Subcutaneous adipose tissue (tissue), 4 donors: ENCODE measurements around the gene TTC31. TPM values are rescaled to one million over a fixed set of nuclear protein-coding genes. Genes with fewer than 3 reads are reported as not detected.

Experiments used
- total RNA-seq, 4 donors: library from RNA; depleted of rRNA; stranded (reverse); fragments of >200 nt; gene quantifications; one replicate each; pipeline ENCODE4 v1.1.0, GENCODE V29; 2016
- TF ChIP-seq, protein P1 (sequence below): fragments of 450-650 bp; IDR thresholded peaks from one replicate; pipeline ENCODE4 v1.5.1; 2016; ENCODE audit warnings: low read depth, mild to moderate bottlenecking, control low read depth, antibody characterized with exemption, moderate library complexity

TTC31 gene
- total RNA-seq, 4 donors from 2014 or later, result 13.0 to 34.9 (median 25.5) TPM

DNA sequence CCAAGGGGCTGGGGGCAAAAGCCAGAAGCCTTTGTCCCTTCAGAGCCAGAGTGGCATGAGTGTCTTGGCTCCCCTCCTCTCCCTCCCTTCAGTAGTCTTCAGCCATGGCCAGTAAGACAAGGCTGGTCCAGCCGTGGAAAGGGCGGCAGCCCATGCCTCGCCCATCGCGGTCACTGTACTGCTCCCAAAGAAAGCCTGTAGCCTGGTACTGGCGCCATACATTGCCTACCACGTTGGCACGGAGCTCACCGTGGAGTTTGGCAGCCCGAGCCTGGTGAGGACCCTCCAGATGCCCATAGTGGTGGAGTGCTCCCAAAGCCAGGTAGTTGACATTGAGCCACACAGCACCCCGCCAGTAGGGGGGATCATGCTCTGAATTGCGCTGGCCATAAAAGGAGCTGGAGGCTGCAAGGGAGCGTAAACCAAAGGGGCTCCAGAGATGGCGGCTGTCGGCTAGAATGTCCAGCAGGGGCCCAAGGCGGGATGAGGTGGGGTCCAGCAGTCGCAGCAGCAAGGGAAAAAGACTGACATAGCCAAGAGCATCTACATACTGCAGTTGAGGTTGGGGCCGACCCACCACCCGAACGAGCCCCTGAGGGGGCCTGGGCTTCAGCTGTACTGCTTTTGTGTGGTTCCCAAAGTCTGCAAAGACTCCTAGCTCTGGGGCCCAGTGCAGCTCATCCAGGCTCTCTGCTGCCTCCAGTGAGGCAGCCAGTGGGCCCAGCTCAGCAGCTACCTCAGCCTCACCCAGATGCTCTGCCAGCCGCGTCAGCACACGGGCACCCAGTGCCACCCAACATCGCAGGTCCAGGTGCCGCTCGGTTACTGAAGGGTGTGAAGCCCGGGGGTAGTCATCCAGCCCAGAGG, 21.5 kb upstream of the TTC31 start:
- TF ChIP-seq, protein P1, sequence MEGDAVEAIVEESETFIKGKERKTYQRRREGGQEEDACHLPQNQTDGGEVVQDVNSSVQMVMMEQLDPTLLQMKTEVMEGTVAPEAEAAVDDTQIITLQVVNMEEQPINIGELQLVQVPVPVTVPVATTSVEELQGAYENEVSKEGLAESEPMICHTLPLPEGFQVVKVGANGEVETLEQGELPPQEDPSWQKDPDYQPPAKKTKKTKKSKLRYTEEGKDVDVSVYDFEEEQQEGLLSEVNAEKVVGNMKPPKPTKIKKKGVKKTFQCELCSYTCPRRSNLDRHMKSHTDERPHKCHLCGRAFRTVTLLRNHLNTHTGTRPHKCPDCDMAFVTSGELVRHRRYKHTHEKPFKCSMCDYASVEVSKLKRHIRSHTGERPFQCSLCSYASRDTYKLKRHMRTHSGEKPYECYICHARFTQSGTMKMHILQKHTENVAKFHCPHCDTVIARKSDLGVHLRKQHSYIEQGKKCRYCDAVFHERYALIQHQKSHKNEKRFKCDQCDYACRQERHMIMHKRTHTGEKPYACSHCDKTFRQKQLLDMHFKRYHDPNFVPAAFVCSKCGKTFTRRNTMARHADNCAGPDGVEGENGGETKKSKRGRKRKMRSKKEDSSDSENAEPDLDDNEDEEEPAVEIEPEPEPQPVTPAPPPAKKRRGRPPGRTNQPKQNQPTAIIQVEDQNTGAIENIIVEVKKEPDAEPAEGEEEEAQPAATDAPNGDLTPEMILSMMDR, result no peak

DNA sequence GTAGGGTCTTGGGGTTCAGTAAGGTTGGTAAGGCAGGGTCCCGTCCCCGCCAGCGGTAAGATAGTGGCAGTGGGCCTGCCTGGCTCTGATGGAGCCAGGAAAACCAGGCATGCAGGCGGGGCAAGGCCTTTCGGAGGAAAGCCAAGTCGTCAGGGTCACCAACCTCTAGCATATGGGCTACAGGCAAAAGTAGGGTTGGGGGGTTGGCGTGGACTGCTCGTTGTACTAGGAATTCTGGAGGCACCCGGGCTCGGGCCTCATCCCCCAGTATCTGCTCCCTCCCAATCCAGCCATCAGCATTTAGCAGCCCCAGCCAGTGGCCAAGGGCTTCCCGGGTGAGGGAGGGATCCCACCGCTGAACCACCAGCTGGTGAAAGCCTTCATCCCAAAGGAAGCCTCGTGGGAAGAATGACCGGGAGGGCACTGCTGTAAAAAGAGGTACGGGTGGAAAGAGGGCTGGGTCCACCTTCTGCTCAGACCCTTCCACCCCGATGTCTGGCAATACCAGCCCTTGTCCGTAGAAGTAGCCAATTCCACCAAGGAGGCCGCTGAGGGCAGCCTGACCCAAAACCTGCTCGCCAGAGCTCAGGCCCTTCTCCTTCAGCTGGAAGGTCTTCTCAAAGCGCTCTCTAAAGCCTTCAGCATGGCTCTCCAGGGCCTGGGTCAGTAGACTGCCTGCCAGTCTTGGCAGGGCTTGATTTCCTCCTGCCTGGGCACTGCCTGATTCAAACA, 20.7 kb upstream of the TTC31 start:
- TF ChIP-seq, protein P1, result no peak

DNA sequence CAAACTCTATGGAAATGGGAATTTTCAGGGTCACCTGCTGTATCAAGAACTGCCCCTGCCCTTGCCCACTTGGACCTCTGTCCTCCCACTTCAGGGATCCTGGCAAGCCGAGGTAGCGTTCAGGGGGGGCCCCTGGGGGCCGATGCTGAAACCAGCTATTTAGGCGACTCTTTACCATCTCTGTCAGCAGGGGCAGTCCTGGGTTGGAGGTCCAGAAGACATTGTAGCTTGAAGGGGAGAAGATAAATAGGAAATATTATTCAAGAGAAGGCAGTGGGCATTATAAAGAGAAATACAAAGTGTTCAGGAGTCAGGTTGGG, 20.1 kb upstream of the TTC31 start:
- TF ChIP-seq, protein P1, result no peak

DNA sequence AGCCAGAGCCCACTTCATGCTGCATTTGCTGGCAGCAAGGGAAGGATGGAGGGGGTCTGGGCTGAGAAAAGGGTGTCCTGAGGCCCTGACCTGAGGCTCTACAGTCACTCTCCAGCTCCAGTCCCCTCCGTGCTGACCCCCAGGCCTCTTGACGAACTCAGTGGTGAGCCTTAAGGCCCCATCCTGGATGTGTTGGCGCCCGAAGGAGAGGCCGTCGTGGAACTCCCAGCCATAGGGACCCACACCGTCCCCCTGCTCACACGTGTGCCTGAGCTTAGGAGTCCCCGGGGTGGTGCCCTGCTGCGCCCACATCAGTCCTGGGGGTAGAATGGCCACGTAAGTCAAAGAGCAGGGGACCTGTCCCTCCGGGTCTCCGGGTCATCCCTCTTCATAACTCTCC, 18.5 kb upstream of the TTC31 start:
- TF ChIP-seq, protein P1, result no peak

DNA sequence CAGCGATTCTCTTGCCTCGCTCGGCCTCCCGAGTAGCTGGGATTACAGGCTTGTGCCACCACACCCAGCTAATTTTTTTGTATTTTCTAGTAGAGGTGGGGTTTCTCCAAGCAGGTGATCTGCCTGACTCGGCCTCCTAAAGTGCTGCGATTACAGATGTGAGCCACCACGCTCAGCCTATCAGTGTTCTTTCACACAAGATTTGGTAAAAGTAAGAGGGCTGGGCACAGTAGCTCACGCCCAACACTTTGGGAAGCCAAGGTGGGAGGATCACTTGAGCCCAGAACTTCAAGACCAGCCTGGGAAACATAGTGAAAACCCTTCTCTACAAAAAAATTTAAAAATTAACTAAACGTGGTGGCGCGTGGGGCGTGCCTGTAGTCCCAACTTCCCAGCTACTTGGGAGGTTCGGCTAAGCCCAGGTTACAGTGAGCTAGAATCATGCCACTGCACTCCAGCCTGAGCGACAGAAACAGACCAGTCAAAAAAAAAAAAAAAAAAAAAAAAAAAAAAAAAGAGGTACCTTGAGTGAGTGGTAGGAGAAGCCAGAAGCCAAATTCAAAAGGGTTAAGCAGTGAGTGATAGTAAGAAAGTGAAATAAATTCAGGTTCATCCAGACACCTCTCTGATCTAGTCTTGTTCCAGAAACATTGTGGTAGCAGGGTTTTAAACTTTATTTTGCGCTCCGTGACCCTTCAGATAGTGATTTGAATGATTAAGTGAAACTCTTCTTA, 11.4 kb upstream of the TTC31 start:
- TF ChIP-seq, protein P1, result no peak

DNA sequence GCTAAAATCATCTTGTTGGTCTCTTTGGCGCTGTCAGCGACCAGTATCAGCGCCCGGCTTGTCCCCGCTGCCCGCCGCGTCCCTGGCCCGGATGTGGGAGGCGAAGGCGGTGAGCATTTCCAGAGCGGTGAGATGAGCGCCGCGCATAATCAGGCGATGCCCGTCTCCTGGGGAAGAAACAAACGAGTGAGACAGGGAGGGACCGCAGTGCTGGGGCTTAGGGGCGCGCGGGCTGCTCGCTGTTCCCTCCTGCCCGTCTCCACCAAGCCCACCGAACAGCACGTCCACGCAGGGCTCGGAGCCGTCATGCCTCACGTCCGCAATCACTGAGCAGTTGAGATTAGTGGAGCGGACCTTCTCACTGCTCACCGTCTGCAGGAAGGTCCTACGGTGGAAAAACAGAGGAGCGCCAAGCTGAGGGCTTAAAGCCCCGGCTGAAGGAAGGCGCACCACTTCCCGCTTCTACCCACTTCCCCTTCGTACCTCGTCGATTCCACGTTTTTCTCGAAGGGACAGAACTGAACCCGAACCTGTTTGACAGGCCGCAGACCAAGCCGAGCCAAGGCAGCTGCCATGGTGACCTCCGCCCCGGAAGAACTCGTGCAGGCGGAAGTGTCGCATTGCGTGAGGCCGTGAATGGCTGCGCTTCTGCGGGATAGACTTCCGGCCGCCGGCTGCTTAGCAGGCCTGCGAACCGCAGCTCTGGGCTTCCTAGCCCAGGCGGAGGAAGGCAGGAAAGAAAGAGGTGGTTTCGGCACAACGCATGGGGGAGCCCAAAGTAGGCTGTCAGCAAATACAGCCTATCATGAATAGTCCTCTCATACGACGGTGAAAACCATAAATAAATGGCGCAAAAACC, 10.6 kb upstream of the TTC31 start, which contains the start of gene MRPL53:
MRPL53 (minus strand) TSS at position 595 of the 859 bp plus-strand sequence; CDS start at position 575, 20 bp downstream.
- TF ChIP-seq, protein P1, result no peak
